Astrocyte (in vitro differentiated cells and primary cell): ENCODE measurements around the gene CCR5. TPM values are rescaled to one million over a fixed set of nuclear protein-coding genes. Genes with fewer than 3 reads are reported as not detected.
A peak's percentile ranks its signal among the peaks of the same experiment; 100 is the strongest.

Experiments
- DNase-seq: peaks from one replicate; pipeline ENCODE4 v3.0.0-alpha.2; 2010; ENCODE audit warnings: low read depth
- FAIRE-seq: peaks from 2 replicates; lab custom pipeline; 2011; peaks lifted over from hg19 to GRCh38; lab: Jason Lieb, UNC
- H2AFZ ChIP-seq: 2 replicates; pipeline ENCODE4 v1.6.0; 2012; ENCODE audit warnings: low read depth, low read length, inconsistent platforms
- H3K27ac ChIP-seq: 2 replicates; pipeline ENCODE4 v1.5.1; 2011; ENCODE audit warnings: low read depth, low read length, inconsistent platforms
- H3K27me3 ChIP-seq: 2 replicates; pipeline ENCODE4 v1.6.0; 2011; ENCODE audit warnings: low read length, inconsistent platforms; ENCODE audit not compliant: insufficient read depth
- H3K36me3 ChIP-seq: 2 replicates; pipeline ENCODE4 v1.5.1; 2011; ENCODE audit warnings: low read length, inconsistent platforms; ENCODE audit not compliant: insufficient read depth
- H3K4me1 ChIP-seq: 2 replicates; pipeline ENCODE4 v1.5.1; 2011; ENCODE audit warnings: low read length, inconsistent platforms; ENCODE audit not compliant: insufficient read depth
- H3K4me2 ChIP-seq: 2 replicates; pipeline ENCODE4 v1.6.0; 2012; ENCODE audit warnings: low read length, inconsistent platforms
- H3K4me3 ChIP-seq: 2 replicates; pipeline ENCODE4 v1.5.1; 2011; ENCODE audit warnings: low read depth, mild to moderate bottlenecking, low read length, inconsistent platforms; ENCODE audit not compliant: insufficient read depth
- H3K79me2 ChIP-seq: 2 replicates; pipeline ENCODE4 v1.6.0; 2012; ENCODE audit warnings: mild to moderate bottlenecking, low read length, inconsistent platforms; ENCODE audit not compliant: insufficient read depth
- H3K9ac ChIP-seq: 2 replicates; pipeline ENCODE4 v1.6.0; 2012; ENCODE audit warnings: mild to moderate bottlenecking, low read length, inconsistent platforms
- H3K9me3 ChIP-seq: 2 replicates; pipeline ENCODE4 v1.5.1; 2012; ENCODE audit warnings: low read depth, mild to moderate bottlenecking, low read length, inconsistent platforms; ENCODE audit not compliant: insufficient read depth
- H4K20me1 ChIP-seq: 2 replicates; pipeline ENCODE4 v1.6.0; 2012; ENCODE audit warnings: low read length, inconsistent platforms; ENCODE audit not compliant: insufficient read depth
- H3K27ac Mint-ChIP-seq: one replicate; pipeline ENCODE4 v1.8.0; 2021; ENCODE audit warnings: mild to moderate bottlenecking, mixed read lengths; ENCODE audit not compliant: unreplicated experiment
- H3K27me3 Mint-ChIP-seq: one replicate; pipeline ENCODE4 v1.8.0; 2021; ENCODE audit warnings: low read depth, mixed read lengths; ENCODE audit not compliant: unreplicated experiment
- H3K36me3 Mint-ChIP-seq: one replicate; pipeline ENCODE4 v1.8.0; 2021; ENCODE audit warnings: low read depth, mixed read lengths; ENCODE audit not compliant: unreplicated experiment
- H3K4me1 Mint-ChIP-seq: one replicate; pipeline ENCODE4 v1.8.0; 2021; ENCODE audit warnings: low read depth, mixed read lengths; ENCODE audit not compliant: unreplicated experiment
- H3K4me3 Mint-ChIP-seq: one replicate; pipeline ENCODE4 v1.8.0; 2021; ENCODE audit warnings: mild to moderate bottlenecking, moderate library complexity, mixed read lengths; ENCODE audit not compliant: unreplicated experiment
- H3K9me3 Mint-ChIP-seq: one replicate; pipeline ENCODE4 v1.8.0; 2021; ENCODE audit warnings: mild to moderate bottlenecking, mixed read lengths; ENCODE audit not compliant: unreplicated experiment
- EZH2 ChIP-seq: IDR thresholded peaks from 2 replicates; pipeline ENCODE4 v1.6.1; 2012; ENCODE audit warnings: mild to moderate bottlenecking, low read length, inconsistent platforms; ENCODE audit not compliant: insufficient read depth
- total RNA-seq: library from RNA; stranded (reverse); gene quantifications from 2 replicates; pipeline ENCODE4 v1.2.1, GENCODE V29; 2021
- TF ChIP-seq, protein P1 (sequence below): IDR thresholded peaks from 2 replicates; pipeline ENCODE4 v1.5.1; 2011; ENCODE audit warnings: low read depth, mild to moderate bottlenecking, inconsistent platforms, low read length, moderate library complexity; ENCODE audit not compliant: insufficient read depth

CCR5 gene
- total RNA-seq, 1 donor from 2014 or later, result not detected

DNA sequence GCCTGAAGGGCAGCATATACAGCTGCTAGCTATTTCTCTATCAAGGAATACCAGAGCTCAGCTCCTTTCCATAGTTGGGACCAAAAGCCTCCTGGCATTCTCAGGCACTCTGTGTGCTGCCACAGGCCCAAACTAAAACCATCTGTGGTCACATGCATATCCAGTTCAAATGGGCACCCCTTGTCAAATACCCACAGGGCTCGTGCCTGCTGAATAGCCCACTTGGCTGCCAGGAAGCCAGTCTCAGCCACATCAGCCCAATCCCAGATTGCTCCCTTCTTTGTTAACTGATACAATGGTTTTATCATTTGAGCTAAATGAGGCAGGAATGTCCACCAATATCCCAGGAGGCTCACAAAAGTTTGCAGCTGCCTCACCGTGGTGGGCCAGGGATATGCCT is 50.2 kb downstream of the CCR5 start:
- H3K27me3 Mint-ChIP-seq, result peaks cover 5% of the 10 kb centered on the region
- Histone ChIP-seq H3K4me2 (no peak overlapping the region), H3K27ac (no peak overlapping the region), H2AFZ (no peak overlapping the region), H4K20me1 (no peaks in the 10 kb centered on the region), H3K36me3 (no peaks in the 10 kb centered on the region), H3K4me1 (no peaks in the 10 kb centered on the region), H3K4me3 (no peak overlapping the region), H3K9me3 (no peaks in the 10 kb centered on the region), H3K9ac (no peak overlapping the region), H3K27me3 (no peaks in the 10 kb centered on the region), H3K79me2 (no peaks in the 10 kb centered on the region)
- H3K4me1 Mint-ChIP-seq, result peaks cover 2% of the 10 kb centered on the region
- no peak for DNase-seq
- no peak for TF ChIP-seq EZH2
- TF ChIP-seq, protein P1, sequence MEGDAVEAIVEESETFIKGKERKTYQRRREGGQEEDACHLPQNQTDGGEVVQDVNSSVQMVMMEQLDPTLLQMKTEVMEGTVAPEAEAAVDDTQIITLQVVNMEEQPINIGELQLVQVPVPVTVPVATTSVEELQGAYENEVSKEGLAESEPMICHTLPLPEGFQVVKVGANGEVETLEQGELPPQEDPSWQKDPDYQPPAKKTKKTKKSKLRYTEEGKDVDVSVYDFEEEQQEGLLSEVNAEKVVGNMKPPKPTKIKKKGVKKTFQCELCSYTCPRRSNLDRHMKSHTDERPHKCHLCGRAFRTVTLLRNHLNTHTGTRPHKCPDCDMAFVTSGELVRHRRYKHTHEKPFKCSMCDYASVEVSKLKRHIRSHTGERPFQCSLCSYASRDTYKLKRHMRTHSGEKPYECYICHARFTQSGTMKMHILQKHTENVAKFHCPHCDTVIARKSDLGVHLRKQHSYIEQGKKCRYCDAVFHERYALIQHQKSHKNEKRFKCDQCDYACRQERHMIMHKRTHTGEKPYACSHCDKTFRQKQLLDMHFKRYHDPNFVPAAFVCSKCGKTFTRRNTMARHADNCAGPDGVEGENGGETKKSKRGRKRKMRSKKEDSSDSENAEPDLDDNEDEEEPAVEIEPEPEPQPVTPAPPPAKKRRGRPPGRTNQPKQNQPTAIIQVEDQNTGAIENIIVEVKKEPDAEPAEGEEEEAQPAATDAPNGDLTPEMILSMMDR, result no peak
- no peaks in the 10 kb centered on the region for H3K36me3 Mint-ChIP-seq
- H3K9me3 Mint-ChIP-seq, result no peaks in the 10 kb centered on the region
- no peak for FAIRE-seq
- H3K4me3 Mint-ChIP-seq, result no peak overlapping the region
- H3K27ac Mint-ChIP-seq, result no peak overlapping the region

DNA sequence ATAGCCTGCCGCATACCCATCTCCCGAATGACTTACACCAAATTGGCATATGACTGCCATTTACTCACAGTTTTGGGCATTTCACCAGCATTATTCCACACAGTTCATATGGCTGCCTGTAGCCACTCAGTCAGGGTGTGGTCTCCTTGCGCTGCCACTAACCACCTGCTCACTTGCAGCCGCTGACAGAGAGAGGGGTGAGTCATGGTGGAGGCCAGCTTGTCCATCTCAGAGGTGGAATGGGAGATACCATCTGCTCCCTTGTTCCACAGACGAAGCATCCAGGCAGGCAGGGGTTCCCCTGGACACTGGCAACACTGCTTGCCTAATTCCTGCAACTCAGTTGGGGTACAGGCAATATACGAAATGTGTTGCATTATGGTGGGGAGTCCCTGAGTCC is 51.9 kb downstream of the CCR5 start:
- Mint-ChIP-seq H3K4me3 (no peak overlapping the region), H3K9me3 (no peaks in the 10 kb centered on the region), H3K4me1 (peaks cover 10% of the 10 kb centered on the region), H3K36me3 (no peaks in the 10 kb centered on the region), H3K27me3 (peaks cover 3% of the 10 kb centered on the region), H3K27ac (no peak overlapping the region)
- no peaks in the 10 kb centered on the region for H3K4me1 ChIP-seq
- H4K20me1 ChIP-seq, result no peaks in the 10 kb centered on the region
- no peak overlapping the region for H3K27ac ChIP-seq
- H3K4me2 ChIP-seq, result no peak overlapping the region
- no peak overlapping the region for H2AFZ ChIP-seq
- H3K9me3 ChIP-seq, result no peaks in the 10 kb centered on the region
- TF ChIP-seq, protein P1, result no peak
- no peak for TF ChIP-seq EZH2
- H3K27me3 ChIP-seq, result no peaks in the 10 kb centered on the region
- H3K4me3 ChIP-seq, result no peak overlapping the region
- no peak overlapping the region for H3K9ac ChIP-seq
- H3K79me2 ChIP-seq, result no peaks in the 10 kb centered on the region
- no peaks in the 10 kb centered on the region for H3K36me3 ChIP-seq
- DNase-seq (peak; percentile 27), FAIRE-seq (no peak)

DNA sequence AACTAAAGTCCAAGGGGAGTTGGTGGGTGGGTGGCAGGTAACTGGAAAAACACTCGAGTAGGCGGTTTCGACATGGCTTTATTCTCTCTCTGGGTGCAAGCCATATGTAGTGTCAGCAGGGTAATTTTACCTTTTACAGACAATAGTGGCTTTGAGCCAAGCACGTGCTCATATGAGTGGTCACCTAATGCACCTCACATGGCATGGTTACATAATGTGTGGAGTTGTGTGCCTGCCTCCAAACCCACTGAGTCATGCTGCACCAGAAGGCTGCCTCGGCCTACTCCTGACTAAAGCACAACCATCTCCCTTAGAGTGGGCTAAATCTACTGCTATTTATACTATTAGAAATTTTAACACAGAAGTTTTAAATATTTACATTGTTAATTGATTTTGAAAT is 52.8 kb downstream of the CCR5 start:
- FAIRE-seq, result no peak
- no peak overlapping the region for H3K27ac Mint-ChIP-seq

More for the DNA sequence above, 52.8 kb downstream of the CCR5 start:
- no peaks in the 10 kb centered on the region for H3K36me3 Mint-ChIP-seq
- Histone ChIP-seq H3K4me3 (no peak overlapping the region), H3K4me1 (no peaks in the 10 kb centered on the region), H4K20me1 (no peaks in the 10 kb centered on the region), H2AFZ (peak overlapping the region; percentile 26), H3K27ac (no peak overlapping the region), H3K9ac (no peak overlapping the region), H3K36me3 (no peaks in the 10 kb centered on the region), H3K9me3 (no peaks in the 10 kb centered on the region), H3K27me3 (peaks cover under 1% of the 10 kb centered on the region), H3K4me2 (no peak overlapping the region), H3K79me2 (no peaks in the 10 kb centered on the region)
- peaks cover 3% of the 10 kb centered on the region for H3K27me3 Mint-ChIP-seq
- no peak overlapping the region for H3K4me3 Mint-ChIP-seq
- peak; percentile 39 for DNase-seq
- TF ChIP-seq, protein P1, result no peak
- TF ChIP-seq EZH2, result no peak
- H3K4me1 Mint-ChIP-seq, result peaks cover 11% of the 10 kb centered on the region
- no peaks in the 10 kb centered on the region for H3K9me3 Mint-ChIP-seq
